Lower leg skin (tissue), 4 donors: ENCODE measurements around the gene SUFU. TPM values are rescaled to one million over a fixed set of nuclear protein-coding genes. Genes with fewer than 3 reads are reported as not detected.

Experiments used
- DNase-seq, 2 donors: peaks; one replicate each; pipeline ENCODE4 v3.0.0-alpha.2; 2019; ENCODE audit warnings: low spot score in 2 of 2
- H3K4me3 ChIP-seq: fragments of 200-600 bp; sonication (generic); 2 replicates; pipeline ENCODE4 v1.5.1; 2017; ENCODE audit warnings: mild to moderate bottlenecking, low read depth; ENCODE audit not compliant: poor library complexity, severe bottlenecking
- CTCF ChIP-seq, 3 donors: fragments of 450-650 bp; IDR thresholded peaks; one replicate each; pipeline ENCODE4 v1.5.1; 2016; ENCODE audit warnings: antibody characterized with exemption in 3 of 3, mild to moderate bottlenecking in 3 of 3, moderate library complexity in 2 of 3
- POLR2A ChIP-seq, 2 donors: fragments of 450-650 bp; IDR thresholded peaks; one replicate each; pipeline ENCODE4 v1.6.1; 2016 to 2017; ENCODE audit warnings: antibody characterized with exemption in 2 of 2, mild to moderate bottlenecking in 1 of 2, moderate library complexity in 1 of 2
- WGBS, 2 donors: methylation state at CpG; one replicate each; pipeline ENCODE4 v1.1.5; 2018; 5-methylcytosine and 5-hydroxymethylcytosine counted together
- intact Hi-C: fragments of 100-400 bp; cut with DNase I; formaldehyde crosslinking; loops from one replicate; pipeline ENCODE4 v1.15.0; 2023; ENCODE audit warnings: low total_unique reads
- total RNA-seq, 4 donors: library from RNA; depleted of rRNA; stranded (reverse); fragments of >200 nt; gene quantifications; one replicate each; pipeline ENCODE4 v1.1.0, GENCODE V29; 2016

SUFU gene
- total RNA-seq, 4 donors from 2014 or later, result 15.8 to 19.8 (median 18.0) TPM

GRCh38 chr10:102645741-102646609 lies 142.2 kb downstream of the SUFU start:
- WGBS, 2 donors, result 0 to 1% methylated on average over 25 to 29 of the region's 29 CpGs
- peak; percentile 93 to 98 for DNase-seq
- intact Hi-C loops, result loop anchor here (2.0 kb wide), 1 partner anchor 67 kb away; no protein-coding TSS in a partner anchor
- TF ChIP-seq CTCF (IDR thresholded peaks at IDR 0.05), result no peak
- peak in 1 of 2 donors; percentile 50 for TF ChIP-seq POLR2A (IDR thresholded peaks at IDR 0.05)
- peak overlapping the region; percentile 84 for H3K4me3 ChIP-seq

- intact Hi-C loops, result loop anchor here (2.0 kb wide), 1 partner anchor 66 kb away; no protein-coding TSS in a partner anchor
- peak in 1 of 2 donors; percentile 51 for DNase-seq
- WGBS, 2 donors, result 6 to 7% methylated on average over 13 to 18 of the region's 18 CpGs
- peak overlapping the region; percentile 84 for H3K4me3 ChIP-seq
- TF ChIP-seq CTCF (IDR thresholded peaks at IDR 0.05) (no peak), POLR2A (IDR thresholded peaks at IDR 0.05) (no peak)
These were observed 143.1 kb downstream of the SUFU start for GRCh38 chr10:102646610-102647442.

GRCh38 chr10:102647443-102648268 lies 143.9 kb downstream of the SUFU start:
- 32 to 39% methylated on average over 4 to 7 of the region's 7 CpGs for WGBS, 2 donors
- H3K4me3 ChIP-seq, result no peak overlapping the region
- no peak for DNase-seq
- intact Hi-C loops, result loop anchor here (2.0 kb wide), 1 partner anchor 65 kb away; no protein-coding TSS in a partner anchor
- TF ChIP-seq CTCF (IDR thresholded peaks at IDR 0.05) (no peak), POLR2A (IDR thresholded peaks at IDR 0.05) (no peak)

- H3K4me3 ChIP-seq, result no peak overlapping the region
- WGBS, 2 donors, result 26 to 37% methylated on average over 11 of the region's 12 CpGs
- intact Hi-C loops, result no loop called here
- TF ChIP-seq POLR2A (IDR thresholded peaks at IDR 0.05) (no peak), CTCF (IDR thresholded peaks at IDR 0.05) (no peak)
- DNase-seq, result no peak
These were observed 144.6 kb downstream of the SUFU start for GRCh38 chr10:102648269-102648888.
